ENCODE data around the gene PHEX.

Gene PHEX

DNA sequence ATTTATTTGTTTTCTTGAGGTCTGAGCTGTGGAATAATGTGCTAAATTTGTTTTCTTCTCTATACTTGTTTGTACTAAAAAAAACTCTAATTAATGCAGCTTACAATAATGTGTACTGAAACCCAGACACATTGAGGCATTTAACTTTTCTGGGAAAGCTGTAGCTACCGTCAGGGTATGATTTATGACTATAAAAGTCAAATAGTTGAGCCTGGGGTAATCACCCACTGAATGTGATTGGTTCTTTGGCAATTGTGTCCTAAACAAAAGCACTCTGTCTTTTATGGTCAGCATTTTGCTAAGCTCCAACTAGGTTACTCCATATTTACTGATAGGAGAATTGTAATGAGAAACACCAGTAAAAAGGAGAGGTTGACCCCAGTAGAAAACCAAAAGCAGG, 174.7 kb downstream of the PHEX start:
- no peak for TF ChIP-seq TEAD4 (IDR thresholded peaks at IDR 0.05)
- TF ChIP-seq, protein P1, sequence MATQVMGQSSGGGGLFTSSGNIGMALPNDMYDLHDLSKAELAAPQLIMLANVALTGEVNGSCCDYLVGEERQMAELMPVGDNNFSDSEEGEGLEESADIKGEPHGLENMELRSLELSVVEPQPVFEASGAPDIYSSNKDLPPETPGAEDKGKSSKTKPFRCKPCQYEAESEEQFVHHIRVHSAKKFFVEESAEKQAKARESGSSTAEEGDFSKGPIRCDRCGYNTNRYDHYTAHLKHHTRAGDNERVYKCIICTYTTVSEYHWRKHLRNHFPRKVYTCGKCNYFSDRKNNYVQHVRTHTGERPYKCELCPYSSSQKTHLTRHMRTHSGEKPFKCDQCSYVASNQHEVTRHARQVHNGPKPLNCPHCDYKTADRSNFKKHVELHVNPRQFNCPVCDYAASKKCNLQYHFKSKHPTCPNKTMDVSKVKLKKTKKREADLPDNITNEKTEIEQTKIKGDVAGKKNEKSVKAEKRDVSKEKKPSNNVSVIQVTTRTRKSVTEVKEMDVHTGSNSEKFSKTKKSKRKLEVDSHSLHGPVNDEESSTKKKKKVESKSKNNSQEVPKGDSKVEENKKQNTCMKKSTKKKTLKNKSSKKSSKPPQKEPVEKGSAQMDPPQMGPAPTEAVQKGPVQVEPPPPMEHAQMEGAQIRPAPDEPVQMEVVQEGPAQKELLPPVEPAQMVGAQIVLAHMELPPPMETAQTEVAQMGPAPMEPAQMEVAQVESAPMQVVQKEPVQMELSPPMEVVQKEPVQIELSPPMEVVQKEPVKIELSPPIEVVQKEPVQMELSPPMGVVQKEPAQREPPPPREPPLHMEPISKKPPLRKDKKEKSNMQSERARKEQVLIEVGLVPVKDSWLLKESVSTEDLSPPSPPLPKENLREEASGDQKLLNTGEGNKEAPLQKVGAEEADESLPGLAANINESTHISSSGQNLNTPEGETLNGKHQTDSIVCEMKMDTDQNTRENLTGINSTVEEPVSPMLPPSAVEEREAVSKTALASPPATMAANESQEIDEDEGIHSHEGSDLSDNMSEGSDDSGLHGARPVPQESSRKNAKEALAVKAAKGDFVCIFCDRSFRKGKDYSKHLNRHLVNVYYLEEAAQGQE (IDR thresholded peaks at IDR 0.05; ENCODE audit: low read depth) = no peak
- TF ChIP-seq CEBPB (IDR thresholded peaks at IDR 0.05) = no peak
- no peak for TF ChIP-seq YY1 (IDR thresholded peaks at IDR 0.05; ENCODE audit: low read depth)
- TF ChIP-seq CREB1 (IDR thresholded peaks at IDR 0.05; ENCODE audit: low read depth) = no peak
- TF ChIP-seq, protein P2, sequence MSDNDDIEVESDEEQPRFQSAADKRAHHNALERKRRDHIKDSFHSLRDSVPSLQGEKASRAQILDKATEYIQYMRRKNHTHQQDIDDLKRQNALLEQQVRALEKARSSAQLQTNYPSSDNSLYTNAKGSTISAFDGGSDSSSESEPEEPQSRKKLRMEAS (IDR thresholded peaks at IDR 0.05) = no peak
- TF ChIP-seq EGR1 (IDR thresholded peaks at IDR 0.05) = no peak
- TF ChIP-seq, protein P3, sequence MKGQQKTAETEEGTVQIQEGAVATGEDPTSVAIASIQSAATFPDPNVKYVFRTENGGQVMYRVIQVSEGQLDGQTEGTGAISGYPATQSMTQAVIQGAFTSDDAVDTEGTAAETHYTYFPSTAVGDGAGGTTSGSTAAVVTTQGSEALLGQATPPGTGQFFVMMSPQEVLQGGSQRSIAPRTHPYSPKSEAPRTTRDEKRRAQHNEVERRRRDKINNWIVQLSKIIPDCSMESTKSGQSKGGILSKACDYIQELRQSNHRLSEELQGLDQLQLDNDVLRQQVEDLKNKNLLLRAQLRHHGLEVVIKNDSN (IDR thresholded peaks at IDR 0.05) = no peak

DNA sequence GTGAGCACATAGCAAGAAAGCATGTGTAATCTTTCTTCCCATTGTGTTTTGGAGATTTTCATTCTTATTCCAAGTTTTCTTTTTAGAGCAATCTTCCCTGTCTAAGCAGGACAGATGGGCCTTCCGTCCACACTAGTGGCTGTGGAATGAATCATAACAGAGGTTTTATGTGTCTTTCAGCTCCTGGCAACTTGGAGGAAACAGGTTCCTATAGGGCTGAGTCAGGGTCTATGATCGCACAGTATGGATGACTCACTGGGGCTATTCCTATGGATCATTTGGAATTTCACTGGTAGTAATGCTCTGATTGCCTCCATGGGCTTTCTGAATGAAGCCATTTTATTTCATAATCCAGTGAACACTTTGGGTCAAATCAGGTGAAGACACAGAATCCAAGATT, 188.8 kb downstream of the PHEX start:
- TF ChIP-seq YY1 (IDR thresholded peaks at IDR 0.05; ENCODE audit: low read depth) = no peak
- TF ChIP-seq RAD21 (IDR thresholded peaks at IDR 0.05; ENCODE audit: low read depth) = no peak
- no peak for TF ChIP-seq TCF12 (IDR thresholded peaks at IDR 0.05; ENCODE audit: low read depth)
- TF ChIP-seq, protein P2 (IDR thresholded peaks at IDR 0.05) = no peak
- TF ChIP-seq FOXM1 (IDR thresholded peaks at IDR 0.05; ENCODE audit: borderline replicate concordance, low read depth) = no peak
- no peak for TF ChIP-seq EGR1 (IDR thresholded peaks at IDR 0.05)

DNA sequence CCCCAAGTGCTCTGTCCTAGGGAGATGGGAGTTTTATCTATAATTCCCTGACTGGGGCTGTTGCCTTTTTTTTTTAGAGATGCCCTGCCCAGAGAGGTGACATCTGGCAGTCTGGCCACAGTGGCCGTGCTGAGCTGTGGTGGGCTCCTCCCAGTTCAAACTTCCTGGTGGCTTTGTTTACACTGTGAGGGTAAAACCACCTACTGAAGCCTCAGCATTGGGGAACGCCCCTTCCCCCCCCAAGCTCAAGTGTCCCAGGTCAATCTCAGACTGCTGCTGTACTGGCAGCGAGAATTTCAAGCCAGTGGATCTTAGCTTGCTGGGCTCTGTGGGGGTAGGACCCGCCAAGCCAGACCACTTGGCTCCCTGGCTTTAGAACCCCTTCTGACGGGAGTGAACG, 202.3 kb downstream of the PHEX start:
- TF ChIP-seq CREB1 (IDR thresholded peaks at IDR 0.05; ENCODE audit: low read depth) = no peak
- TF ChIP-seq TCF12 (IDR thresholded peaks at IDR 0.05; ENCODE audit: low read depth) = no peak
- no peak for TF ChIP-seq YY1 (IDR thresholded peaks at IDR 0.05; ENCODE audit: low read depth)
- TF ChIP-seq, protein P1 (IDR thresholded peaks at IDR 0.05; ENCODE audit: low read depth) = no peak
- TF ChIP-seq TAF1 (IDR thresholded peaks at IDR 0.05; ENCODE audit: low read depth) = no peak
- TF ChIP-seq, protein P2 (IDR thresholded peaks at IDR 0.05) = no peak
- no peak for TF ChIP-seq EP300 (IDR thresholded peaks at IDR 0.05; ENCODE audit: borderline replicate concordance)
- TF ChIP-seq ZBTB7A (IDR thresholded peaks at IDR 0.05; ENCODE audit: low read depth) = no peak
- no peak for TF ChIP-seq EGR1 (IDR thresholded peaks at IDR 0.05)
- TF ChIP-seq TEAD4 (IDR thresholded peaks at IDR 0.05) = no peak
- TF ChIP-seq, protein P3 (IDR thresholded peaks at IDR 0.05) = no peak
- no peak for TF ChIP-seq NFIC (IDR thresholded peaks at IDR 0.05)
- no peak for TF ChIP-seq CEBPB (IDR thresholded peaks at IDR 0.05)
- no peak for TF ChIP-seq RAD21 (IDR thresholded peaks at IDR 0.05; ENCODE audit: low read depth)
- no peak for TF ChIP-seq FOXM1 (IDR thresholded peaks at IDR 0.05; ENCODE audit: borderline replicate concordance, low read depth)

DNA sequence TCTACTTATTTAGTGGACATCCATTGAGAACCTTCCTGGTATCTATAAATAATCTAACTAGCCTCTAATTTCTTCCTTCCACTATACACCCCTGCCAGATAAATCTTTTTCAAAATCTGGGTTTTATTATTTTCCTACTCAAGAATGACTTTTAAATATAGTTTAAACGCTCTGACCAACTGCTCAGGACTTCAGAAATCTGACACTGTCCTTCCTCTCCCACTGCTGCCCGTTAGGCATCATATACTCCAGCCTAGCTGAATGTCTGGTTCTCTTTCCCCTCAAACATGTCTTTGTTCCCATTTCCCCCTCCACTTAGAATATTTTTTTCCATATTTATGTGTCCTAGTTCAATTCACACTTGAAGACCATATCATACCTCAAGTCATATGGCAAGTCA, 205.4 kb downstream of the PHEX start:
- TF ChIP-seq, protein P3 (IDR thresholded peaks at IDR 0.05) = no peak
- TF ChIP-seq, protein P1 (IDR thresholded peaks at IDR 0.05; ENCODE audit: low read depth) = no peak
- no peak for TF ChIP-seq FOXM1 (IDR thresholded peaks at IDR 0.05; ENCODE audit: borderline replicate concordance, low read depth)

DNA sequence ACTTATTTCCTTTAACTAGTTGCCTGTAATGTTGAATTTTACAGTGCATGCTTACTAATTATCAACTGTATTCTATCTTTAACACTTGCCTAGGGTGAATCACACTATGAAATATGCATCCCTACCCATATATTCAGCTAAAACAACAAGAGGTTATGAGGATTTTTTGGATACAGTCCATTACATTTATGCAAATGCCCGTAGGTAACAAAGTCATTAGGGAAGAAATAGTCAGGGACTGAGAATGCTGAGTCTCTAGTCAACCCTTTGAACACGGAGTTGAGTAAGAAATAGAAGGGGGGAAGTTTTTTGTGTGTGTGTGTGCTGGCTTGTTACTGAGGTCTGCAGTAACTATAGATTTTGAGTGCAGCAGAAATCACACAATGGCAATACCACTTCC, 214.5 kb downstream of the PHEX start:
- TF ChIP-seq CEBPB (IDR thresholded peaks at IDR 0.05) (no peak), ZBTB7A (IDR thresholded peaks at IDR 0.05; ENCODE audit: low read depth) (no peak), EGR1 (IDR thresholded peaks at IDR 0.05) (no peak), EP300 (IDR thresholded peaks at IDR 0.05; ENCODE audit: borderline replicate concordance) (no peak), TAF1 (IDR thresholded peaks at IDR 0.05; ENCODE audit: low read depth) (no peak), CREB1 (IDR thresholded peaks at IDR 0.05; ENCODE audit: low read depth) (no peak)

All from Ishikawa (cell line).